Right cardiac atrium (tissue), 5 donors: ENCODE results near the gene IFIT3. TPM values are rescaled to one million over a fixed set of nuclear protein-coding genes. Genes with fewer than 3 reads are reported as not detected.

Source experiments
- ATAC-seq, 2 donors: fragments of 200-7000 bp; cut with Tn5 transposase; one replicate each; pipeline versions ENCODE4 v1.8.0 to v1.9.1; 2020; ENCODE audit warnings: moderate library complexity in 2 of 2, mild to moderate bottlenecking in 1 of 2
- DNase-seq, 3 donors: peaks; one replicate each; pipeline ENCODE4 v3.0.0-alpha.2; 2020
- H3K27ac ChIP-seq: one replicate; pipeline ENCODE4 v1.5.1; 2013; ENCODE audit warnings: mild to moderate bottlenecking, low read length, control low read depth, moderate library complexity
- H3K27me3 ChIP-seq: one replicate; pipeline ENCODE4 v1.6.1; 2013; ENCODE audit not compliant: control insufficient read depth, insufficient read depth
- H3K4me1 ChIP-seq: one replicate; pipeline ENCODE4 v1.6.1; 2013; ENCODE audit warnings: low read length; ENCODE audit not compliant: control insufficient read depth, insufficient read depth
- H3K4me3 ChIP-seq: one replicate; pipeline ENCODE4 v1.5.1; 2013; ENCODE audit warnings: low read length, control low read depth
- H3K9me3 ChIP-seq: one replicate; pipeline ENCODE4 v1.6.1; 2013; ENCODE audit warnings: low read length; ENCODE audit not compliant: control insufficient read depth
- WGBS: extraction: QIAGEN DNeasy Blood & Tissue Kit; methylation state at CpG from one replicate; pipeline ENCODE4 v1.1.7; 2013; 5-methylcytosine and 5-hydroxymethylcytosine counted together
- intact Hi-C, 4 donors: fragments of 100-400 bp; cut with DNase I; formaldehyde crosslinking; loops; one replicate each; pipeline versions ENCODE4 v1.11.0 to v1.14.0; 2022 to 2023
- polyA plus RNA-seq: library from polyadenylated mRNA; stranded (reverse); fragments of 200-250 nt; gene quantifications from one replicate; pipeline ENCODE4 v1.2.3, GENCODE V29; 2013
- total RNA-seq, 4 donors: library from RNA; stranded (reverse); fragmentation: NEBNext Ultra II Directional; extraction: Animal tissue kit (Norgen Biotek cat#: 25700); gene quantifications; one replicate each; pipeline ENCODE4 v1.2.1, GENCODE V29; 2021
- donor health status: healthy with polysubstance abuse.
- donor health status: DM: no; HTN: yes; CAD: no.
- donor health status: DM: no; HTN: no; CAD: no.
- donor health status: DM: no; HTN: yes; CAD: no; lungs with severe emphysema.
- donor health status: DM: yes; HTN: yes; CAD: no.

Gene IFIT3
- total and polyA plus RNA-seq, 5 donors = 8.1 to 14.9 (median 12.6) TPM

DNA sequence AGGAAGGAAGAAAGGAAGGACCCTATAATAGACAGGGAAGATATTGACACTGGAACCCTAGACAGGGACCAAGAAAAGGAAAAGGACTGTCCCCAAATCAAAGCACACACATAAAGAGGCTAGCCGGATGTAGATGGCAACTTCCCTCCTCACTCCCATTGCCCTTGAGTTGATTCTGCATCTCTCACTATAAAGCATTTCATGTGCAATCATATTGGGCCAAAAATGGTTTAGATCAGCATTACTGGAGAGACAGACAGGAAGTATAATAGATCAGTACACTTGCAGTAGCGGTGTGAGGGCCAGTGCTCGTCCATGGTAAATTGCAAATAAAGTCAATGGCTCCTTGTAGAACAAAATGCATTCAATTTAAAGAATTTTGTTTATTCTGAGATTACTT is 8.4 kb downstream of the IFIT3 start:
- H3K4me3 ChIP-seq = no peak overlapping the region
- no peak for ATAC-seq
- DNase-seq = no peak
- no peaks in the 10 kb centered on the region for H3K27me3 ChIP-seq
- WGBS = 80% methylated on average over 3 of the region's 3 CpGs
- intact Hi-C loops = no loop called here
- H3K4me1 ChIP-seq = peaks cover 13% of the 10 kb centered on the region
- H3K9me3 ChIP-seq = no peaks in the 10 kb centered on the region
- no peak overlapping the region for H3K27ac ChIP-seq

DNA sequence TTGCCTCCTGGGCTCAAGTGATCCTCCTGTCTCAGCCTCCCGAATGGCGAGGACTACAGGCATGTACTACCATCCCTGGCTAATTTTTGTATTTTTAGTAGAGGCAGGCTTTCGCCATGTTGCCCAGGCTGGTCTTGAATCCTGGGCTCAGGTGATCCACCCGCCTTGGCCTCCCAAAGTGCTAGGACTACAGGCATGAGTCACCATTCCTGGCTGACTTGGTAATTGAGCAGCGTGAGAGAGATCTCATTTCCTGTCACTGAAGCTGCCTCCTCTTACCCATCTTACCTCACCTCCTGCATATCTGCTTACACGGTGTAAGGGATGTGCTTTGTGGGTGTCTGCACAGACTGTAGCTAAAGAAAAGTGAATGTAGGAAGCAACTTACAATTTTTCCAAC is 9.7 kb downstream of the IFIT3 start:
- peak in 1 of 2 donors; percentile 28 for ATAC-seq
- intact Hi-C loops = no loop called here
- no peak overlapping the region for H3K4me3 ChIP-seq
- peaks cover 12% of the 10 kb centered on the region for H3K4me1 ChIP-seq
- 80% methylated on average over 6 of the region's 6 CpGs for WGBS
- no peak for DNase-seq
- H3K27me3 ChIP-seq = no peaks in the 10 kb centered on the region
- H3K9me3 ChIP-seq = no peaks in the 10 kb centered on the region
- no peak overlapping the region for H3K27ac ChIP-seq

DNA sequence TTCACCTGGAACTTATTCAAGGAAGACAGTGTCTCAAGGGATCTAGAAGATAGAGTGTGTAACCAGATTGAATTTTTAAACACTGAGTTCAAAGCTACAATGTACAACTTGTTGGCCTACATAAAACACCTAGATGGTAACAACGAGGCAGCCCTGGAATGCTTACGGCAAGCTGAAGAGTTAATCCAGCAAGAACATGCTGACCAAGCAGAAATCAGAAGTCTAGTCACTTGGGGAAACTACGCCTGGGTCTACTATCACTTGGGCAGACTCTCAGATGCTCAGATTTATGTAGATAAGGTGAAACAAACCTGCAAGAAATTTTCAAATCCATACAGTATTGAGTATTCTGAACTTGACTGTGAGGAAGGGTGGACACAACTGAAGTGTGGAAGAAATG is 10.9 kb downstream of the IFIT3 start:
- 97% methylated on average over 3 of the region's 3 CpGs for WGBS
- H3K9me3 ChIP-seq = no peaks in the 10 kb centered on the region
- H3K4me1 ChIP-seq = peaks cover 9% of the 10 kb centered on the region
- no peaks in the 10 kb centered on the region for H3K27me3 ChIP-seq
- no peak for DNase-seq
- no peak overlapping the region for H3K27ac ChIP-seq
- intact Hi-C loops = no loop called here
- no peak for ATAC-seq
- H3K4me3 ChIP-seq = no peak overlapping the region

DNA sequence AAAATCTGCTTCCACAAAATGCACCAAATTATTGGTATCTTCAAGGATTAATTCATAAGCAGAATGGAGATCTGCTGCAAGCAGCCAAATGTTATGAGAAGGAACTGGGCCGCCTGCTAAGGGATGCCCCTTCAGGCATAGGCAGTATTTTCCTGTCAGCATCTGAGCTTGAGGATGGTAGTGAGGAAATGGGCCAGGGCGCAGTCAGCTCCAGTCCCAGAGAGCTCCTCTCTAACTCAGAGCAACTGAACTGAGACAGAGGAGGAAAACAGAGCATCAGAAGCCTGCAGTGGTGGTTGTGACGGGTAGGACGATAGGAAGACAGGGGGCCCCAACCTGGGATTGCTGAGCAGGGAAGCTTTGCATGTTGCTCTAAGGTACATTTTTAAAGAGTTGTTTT is 12.1 kb downstream of the IFIT3 start:
- Histone ChIP-seq H3K4me3 (no peak overlapping the region), H3K9me3 (no peaks in the 10 kb centered on the region), H3K4me1 (peaks cover 6% of the 10 kb centered on the region), H3K27ac (no peak overlapping the region), H3K27me3 (no peaks in the 10 kb centered on the region)
- ATAC-seq (no peak), DNase-seq (no peak)
- WGBS = 90% methylated on average over 4 of the region's 4 CpGs
- intact Hi-C loops = no loop called here

DNA sequence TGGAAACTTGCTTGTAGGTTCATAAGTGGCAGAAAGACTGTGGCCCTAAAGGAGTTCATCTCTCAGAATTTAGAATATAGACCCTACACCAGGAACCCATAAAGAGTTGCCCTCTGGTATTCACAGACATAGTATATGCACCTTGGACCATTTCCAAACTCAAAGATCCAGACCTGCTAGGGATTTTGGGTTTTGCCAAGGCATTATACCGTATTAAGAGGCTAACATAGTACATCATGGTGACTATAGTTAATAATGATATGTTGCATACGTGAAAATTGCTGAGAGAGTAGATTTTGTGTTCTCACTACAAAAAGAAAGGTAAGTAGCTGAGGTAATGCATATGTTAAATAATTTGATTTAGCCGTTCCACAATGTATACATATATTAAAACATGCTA is 13.9 kb downstream of the IFIT3 start:
- no peak for ATAC-seq

DNA sequence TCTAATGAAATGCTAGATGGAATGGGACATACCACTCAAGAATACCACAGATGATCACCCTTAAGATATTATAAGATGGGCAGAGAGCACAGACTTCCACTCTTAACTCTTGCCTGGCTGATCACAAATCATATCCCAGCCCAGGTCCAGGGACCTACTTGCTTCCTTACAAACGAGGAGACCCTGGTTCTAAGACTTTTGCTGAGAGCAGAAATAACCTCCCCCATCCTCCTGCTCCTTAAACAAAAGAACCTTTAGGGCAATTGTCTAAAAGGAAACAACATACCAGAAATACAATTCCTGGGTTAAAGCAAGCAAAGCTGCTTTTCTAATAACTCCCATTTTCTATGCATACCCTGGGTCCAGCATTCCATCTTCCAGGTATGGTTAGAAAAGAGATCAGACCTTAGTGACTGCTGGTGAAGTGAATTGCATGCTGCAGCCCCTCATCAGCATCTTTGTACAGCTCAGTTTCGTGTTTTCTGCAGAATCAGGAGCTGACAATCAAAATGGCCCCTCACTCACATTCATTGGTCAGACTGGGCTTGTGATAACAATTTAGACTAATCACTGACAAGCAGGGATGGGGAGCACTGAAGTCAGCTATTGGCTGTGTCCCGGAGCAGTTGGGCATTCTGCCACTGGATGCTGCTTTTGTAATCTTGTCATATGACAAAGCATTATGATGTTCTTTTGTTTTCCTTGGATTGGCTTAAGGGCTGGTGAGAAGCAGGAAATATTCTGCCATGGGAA is 14.6 kb downstream of the IFIT3 start:
- Histone ChIP-seq H3K4me1 (peaks cover 8% of the 10 kb centered on the region), H3K27me3 (no peaks in the 10 kb centered on the region), H3K4me3 (no peak overlapping the region), H3K27ac (no peak overlapping the region), H3K9me3 (no peaks in the 10 kb centered on the region)
- WGBS = 50% methylated on average over 3 of the region's 3 CpGs
- peak; percentile 63 to 79 (median 73) for DNase-seq
- intact Hi-C loops = no loop called here
- peak; percentile 53 to 59 for ATAC-seq

More for the DNA sequence above, 13.9 kb downstream of the IFIT3 start:
- Histone ChIP-seq H3K4me3 (no peak overlapping the region), H3K27ac (no peak overlapping the region), H3K27me3 (no peaks in the 10 kb centered on the region), H3K4me1 (peaks cover 8% of the 10 kb centered on the region), H3K9me3 (no peaks in the 10 kb centered on the region)
- intact Hi-C loops = no loop called here
- WGBS = 95% methylated on average over 3 of the region's 3 CpGs
- DNase-seq = no peak

DNA sequence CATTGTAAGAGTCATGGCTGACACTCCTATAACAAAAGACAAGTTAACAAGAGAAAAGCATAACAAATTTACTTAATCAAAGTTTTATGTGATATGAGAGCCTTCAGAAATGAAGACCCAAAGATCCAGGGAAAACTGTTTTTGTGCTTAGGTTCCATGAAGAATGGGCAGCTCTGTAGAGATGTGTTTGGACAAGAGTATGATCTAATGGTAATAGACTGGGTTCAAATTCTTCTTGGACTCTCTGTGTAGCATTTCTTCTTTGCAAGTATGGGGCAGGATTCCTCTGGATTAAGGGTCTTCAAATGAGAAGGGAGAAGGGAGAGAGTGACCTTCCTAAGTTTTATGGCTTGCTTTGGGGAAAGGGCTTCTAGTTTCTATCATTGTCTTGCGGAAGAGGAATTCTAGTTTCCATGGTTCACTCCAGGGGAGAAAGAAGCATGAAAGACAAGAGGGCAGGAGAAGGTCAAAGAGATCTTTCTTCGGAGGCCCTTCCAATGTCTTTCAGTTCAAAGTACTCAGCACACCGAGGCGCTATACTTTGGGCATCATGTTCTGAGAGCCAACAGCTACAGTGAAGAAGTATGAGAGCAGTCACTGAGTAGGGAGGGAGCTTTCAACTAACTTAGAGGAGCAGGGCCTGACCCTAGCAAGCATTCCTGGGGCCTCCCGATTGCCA is 15.4 kb downstream of the IFIT3 start:
- 79% methylated on average over 5 of the region's 5 CpGs for WGBS
- intact Hi-C loops = no loop called here
- no peak for ATAC-seq
- no peak for DNase-seq
- peaks cover 11% of the 10 kb centered on the region for H3K4me1 ChIP-seq
- H3K27ac ChIP-seq = peak overlapping the region; percentile 48
- no peak overlapping the region for H3K4me3 ChIP-seq
- H3K27me3 ChIP-seq = no peaks in the 10 kb centered on the region
- no peaks in the 10 kb centered on the region for H3K9me3 ChIP-seq

DNA sequence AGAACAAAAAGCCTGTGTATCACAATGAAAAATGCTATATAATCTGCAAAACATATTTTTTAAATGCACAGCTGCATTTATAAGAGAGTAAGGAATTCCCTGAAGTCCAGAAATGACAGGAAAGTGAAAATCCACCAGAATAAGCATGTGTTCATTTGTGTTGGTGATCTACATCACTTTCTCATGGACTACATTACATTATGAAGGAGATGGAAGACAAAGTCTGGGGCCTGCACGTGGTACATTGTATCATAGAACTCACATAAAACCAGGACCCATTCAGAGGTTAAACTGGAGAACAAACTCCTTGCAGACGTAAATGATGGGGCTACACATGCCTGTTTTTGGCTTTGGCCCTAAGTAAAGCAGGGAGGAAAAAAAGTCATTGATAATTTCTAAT is 16.4 kb downstream of the IFIT3 start:
- DNase-seq (no peak), ATAC-seq (no peak)
- intact Hi-C loops = no loop called here

DNA sequence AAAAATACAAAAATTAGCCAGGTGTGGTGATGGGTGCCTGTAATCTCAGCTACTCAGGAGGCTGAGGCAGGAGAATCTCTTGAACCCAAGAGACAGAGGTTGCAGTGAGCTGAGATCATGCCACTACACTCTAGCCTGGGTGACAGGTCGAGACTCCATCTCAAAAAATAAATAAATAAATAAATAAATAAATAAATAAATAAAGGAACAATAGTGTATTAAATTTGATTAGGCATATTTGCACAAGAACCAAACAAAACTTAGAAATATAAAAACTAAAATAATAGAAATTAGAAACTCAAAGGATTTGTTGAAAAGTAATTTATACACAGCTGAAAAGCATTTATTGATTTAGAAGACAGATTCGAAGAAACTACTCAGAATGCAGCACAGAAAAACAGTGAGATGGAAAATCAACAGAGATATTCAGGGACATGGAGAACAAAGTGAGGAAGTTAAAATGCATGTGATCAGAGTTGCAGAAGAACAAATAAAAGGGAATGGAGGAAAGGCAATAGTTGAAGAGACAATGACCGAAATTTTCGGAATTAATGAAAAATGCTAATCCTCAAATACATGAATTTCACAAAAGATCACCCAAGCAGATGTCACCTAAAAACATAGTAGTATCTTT is 17.7 kb downstream of the IFIT3 start:
- 89% methylated on average over 4 of the region's 4 CpGs for WGBS
- Histone ChIP-seq H3K4me3 (no peak overlapping the region), H3K9me3 (no peaks in the 10 kb centered on the region), H3K27me3 (no peaks in the 10 kb centered on the region), H3K27ac (no peak overlapping the region), H3K4me1 (peaks cover 16% of the 10 kb centered on the region)
- intact Hi-C loops = no loop called here
- no peak for DNase-seq
- ATAC-seq = no peak

More for the DNA sequence above, 16.4 kb downstream of the IFIT3 start:
- no peaks in the 10 kb centered on the region for H3K9me3 ChIP-seq
- H3K4me3 ChIP-seq = no peak overlapping the region
- 53% methylated on average over 2 of the region's 2 CpGs for WGBS
- no peak overlapping the region for H3K27ac ChIP-seq
- H3K4me1 ChIP-seq = peaks cover 16% of the 10 kb centered on the region
- H3K27me3 ChIP-seq = no peaks in the 10 kb centered on the region

DNA sequence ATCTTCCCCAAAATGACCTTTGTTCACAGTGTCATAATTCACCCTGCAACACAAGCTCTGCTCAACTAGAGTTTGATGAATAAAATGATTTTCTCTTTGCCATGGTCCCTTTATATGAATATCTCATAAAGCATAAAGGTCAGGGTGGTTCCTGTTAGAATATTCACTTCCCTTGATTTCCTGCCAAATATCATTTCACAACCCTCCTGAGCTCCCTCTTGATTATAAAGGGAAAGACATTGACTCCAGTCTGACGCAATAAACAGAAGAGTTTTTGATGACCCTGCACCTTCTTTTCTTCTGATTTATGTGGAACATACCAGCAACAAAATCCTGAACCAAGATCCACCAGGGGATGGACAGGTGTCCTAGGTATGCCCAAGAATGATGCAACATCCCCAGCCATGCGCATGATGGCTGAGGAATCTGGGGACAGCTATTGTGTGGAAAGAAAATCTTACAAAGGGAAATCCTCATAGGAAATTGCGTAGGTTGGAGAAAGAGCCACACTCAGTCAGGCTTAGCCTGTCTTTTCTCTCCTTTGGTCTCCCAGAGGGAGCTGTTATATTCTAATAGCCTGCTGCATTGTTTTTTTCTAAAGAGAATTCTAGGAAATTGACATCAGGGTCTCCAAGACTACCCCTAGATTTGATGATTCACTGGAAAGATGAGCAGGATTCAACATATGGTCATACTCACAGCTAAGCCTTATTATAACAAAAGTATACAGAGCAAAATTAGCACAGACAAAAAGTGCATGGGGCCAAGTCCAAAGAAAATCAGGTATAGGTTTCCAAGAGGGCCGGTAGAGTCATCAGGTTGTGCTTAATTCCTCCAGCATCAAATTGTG is 18.8 kb downstream of the IFIT3 start:
- peaks cover 16% of the 10 kb centered on the region for H3K4me1 ChIP-seq
- H3K27me3 ChIP-seq = no peaks in the 10 kb centered on the region
- no peaks in the 10 kb centered on the region for H3K9me3 ChIP-seq
- no peak overlapping the region for H3K4me3 ChIP-seq
- 52% methylated on average over 4 of the region's 4 CpGs for WGBS
- intact Hi-C loops = no loop called here
- H3K27ac ChIP-seq = peak overlapping the region; percentile 73
- ATAC-seq = peak; percentile 37 to 60
- no peak for DNase-seq
